HCT116 (cell line): ENCODE results near the gene GLT6D1.

Source experiments
- EGR1 ChIP-seq: IDR thresholded peaks from 2 replicates; pipeline ENCODE4 v1.6.1; 2012; ENCODE audit warnings: low read depth
- EZH2 ChIP-seq: fragments of 200-600 bp; sonication (generic); IDR thresholded peaks from 2 replicates; pipeline ENCODE4 v1.6.1; 2017; ENCODE audit warnings: antibody characterized with exemption, mixed run types
- EZH2phosphoT487 ChIP-seq: fragments of 200-600 bp; IDR thresholded peaks from 2 replicates; pipeline ENCODE4 v1.6.1; 2018; ENCODE audit warnings: antibody characterized with exemption, borderline replicate concordance
- POLR2A ChIP-seq: IDR thresholded peaks from 2 replicates; pipeline ENCODE4 v1.7.0; 2011; ENCODE audit warnings: borderline replicate concordance; ENCODE audit not compliant: insufficient read depth, insufficient read length; ENCODE audit errors: extremely low read depth
- TF ChIP-seq, protein P1 (sequence below), 3 experiments: fragments of 200-600 bp in 1 of 3; sonication (generic) in 1 of 3; IDR thresholded peaks in 2 of 3; conservative IDR thresholded peaks in 1 of 3; 2 replicates each; pipeline ENCODE4 v1.5.1; 2012 to 2017; ENCODE audit warnings: low read depth in 2 of 3, low read length in 2 of 3, antibody characterized with exemption in 1 of 3, borderline replicate concordance in 1 of 3, control low read depth in 1 of 3, mild to moderate bottlenecking in 1 of 3, mixed read lengths in 1 of 3, mixed run types in 1 of 3, moderate library complexity in 1 of 3; ENCODE audit not compliant: insufficient read depth in 1 of 3
- TF ChIP-seq, protein P2 (sequence below): IDR thresholded peaks from 2 replicates; pipeline ENCODE4 v1.6.1; 2012; ENCODE audit warnings: low read depth

GRCh38 chr9:135650408-135650807, 11.1 kb upstream of the GLT6D1 start:
- TF ChIP-seq, protein P1, sequence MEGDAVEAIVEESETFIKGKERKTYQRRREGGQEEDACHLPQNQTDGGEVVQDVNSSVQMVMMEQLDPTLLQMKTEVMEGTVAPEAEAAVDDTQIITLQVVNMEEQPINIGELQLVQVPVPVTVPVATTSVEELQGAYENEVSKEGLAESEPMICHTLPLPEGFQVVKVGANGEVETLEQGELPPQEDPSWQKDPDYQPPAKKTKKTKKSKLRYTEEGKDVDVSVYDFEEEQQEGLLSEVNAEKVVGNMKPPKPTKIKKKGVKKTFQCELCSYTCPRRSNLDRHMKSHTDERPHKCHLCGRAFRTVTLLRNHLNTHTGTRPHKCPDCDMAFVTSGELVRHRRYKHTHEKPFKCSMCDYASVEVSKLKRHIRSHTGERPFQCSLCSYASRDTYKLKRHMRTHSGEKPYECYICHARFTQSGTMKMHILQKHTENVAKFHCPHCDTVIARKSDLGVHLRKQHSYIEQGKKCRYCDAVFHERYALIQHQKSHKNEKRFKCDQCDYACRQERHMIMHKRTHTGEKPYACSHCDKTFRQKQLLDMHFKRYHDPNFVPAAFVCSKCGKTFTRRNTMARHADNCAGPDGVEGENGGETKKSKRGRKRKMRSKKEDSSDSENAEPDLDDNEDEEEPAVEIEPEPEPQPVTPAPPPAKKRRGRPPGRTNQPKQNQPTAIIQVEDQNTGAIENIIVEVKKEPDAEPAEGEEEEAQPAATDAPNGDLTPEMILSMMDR (IDR thresholded peaks at IDR 0.05 in 2 of 3, conservative IDR thresholded peaks at IDR 0.05 in 1 of 3; ENCODE audit: borderline replicate concordance in 1 of 3, insufficient read depth in 1 of 3, low read depth in 2 of 3, low read length in 2 of 3) = no peak
- TF ChIP-seq EZH2phosphoT487 (no peak), POLR2A (no peak), EZH2 (no peak), EGR1 (no peak)
- TF ChIP-seq, protein P2, sequence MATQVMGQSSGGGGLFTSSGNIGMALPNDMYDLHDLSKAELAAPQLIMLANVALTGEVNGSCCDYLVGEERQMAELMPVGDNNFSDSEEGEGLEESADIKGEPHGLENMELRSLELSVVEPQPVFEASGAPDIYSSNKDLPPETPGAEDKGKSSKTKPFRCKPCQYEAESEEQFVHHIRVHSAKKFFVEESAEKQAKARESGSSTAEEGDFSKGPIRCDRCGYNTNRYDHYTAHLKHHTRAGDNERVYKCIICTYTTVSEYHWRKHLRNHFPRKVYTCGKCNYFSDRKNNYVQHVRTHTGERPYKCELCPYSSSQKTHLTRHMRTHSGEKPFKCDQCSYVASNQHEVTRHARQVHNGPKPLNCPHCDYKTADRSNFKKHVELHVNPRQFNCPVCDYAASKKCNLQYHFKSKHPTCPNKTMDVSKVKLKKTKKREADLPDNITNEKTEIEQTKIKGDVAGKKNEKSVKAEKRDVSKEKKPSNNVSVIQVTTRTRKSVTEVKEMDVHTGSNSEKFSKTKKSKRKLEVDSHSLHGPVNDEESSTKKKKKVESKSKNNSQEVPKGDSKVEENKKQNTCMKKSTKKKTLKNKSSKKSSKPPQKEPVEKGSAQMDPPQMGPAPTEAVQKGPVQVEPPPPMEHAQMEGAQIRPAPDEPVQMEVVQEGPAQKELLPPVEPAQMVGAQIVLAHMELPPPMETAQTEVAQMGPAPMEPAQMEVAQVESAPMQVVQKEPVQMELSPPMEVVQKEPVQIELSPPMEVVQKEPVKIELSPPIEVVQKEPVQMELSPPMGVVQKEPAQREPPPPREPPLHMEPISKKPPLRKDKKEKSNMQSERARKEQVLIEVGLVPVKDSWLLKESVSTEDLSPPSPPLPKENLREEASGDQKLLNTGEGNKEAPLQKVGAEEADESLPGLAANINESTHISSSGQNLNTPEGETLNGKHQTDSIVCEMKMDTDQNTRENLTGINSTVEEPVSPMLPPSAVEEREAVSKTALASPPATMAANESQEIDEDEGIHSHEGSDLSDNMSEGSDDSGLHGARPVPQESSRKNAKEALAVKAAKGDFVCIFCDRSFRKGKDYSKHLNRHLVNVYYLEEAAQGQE = no peak
